ENCODE results near the gene TRIM24.

TRIM24 gene

DNA sequence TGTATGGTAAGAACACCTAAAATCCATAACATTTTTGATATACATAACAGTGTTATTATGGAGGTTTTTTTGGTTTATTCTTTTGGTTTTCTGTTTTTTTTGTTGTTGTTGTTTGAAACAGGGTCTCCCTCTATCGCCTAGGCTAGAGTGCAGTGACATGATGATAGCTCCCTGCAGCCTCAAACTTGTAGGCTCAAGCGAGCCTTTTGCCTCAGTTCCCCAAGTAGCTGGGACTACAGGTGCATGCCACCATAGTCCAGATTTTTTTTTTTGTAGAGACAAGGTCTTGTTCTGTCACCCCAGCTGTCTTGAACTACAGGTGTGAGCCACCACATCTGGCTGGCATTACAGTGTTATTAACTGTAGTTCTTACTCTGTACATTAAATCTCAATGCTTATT, 83.7 kb downstream of the TRIM24 start:
- TF ChIP-seq, protein P1, sequence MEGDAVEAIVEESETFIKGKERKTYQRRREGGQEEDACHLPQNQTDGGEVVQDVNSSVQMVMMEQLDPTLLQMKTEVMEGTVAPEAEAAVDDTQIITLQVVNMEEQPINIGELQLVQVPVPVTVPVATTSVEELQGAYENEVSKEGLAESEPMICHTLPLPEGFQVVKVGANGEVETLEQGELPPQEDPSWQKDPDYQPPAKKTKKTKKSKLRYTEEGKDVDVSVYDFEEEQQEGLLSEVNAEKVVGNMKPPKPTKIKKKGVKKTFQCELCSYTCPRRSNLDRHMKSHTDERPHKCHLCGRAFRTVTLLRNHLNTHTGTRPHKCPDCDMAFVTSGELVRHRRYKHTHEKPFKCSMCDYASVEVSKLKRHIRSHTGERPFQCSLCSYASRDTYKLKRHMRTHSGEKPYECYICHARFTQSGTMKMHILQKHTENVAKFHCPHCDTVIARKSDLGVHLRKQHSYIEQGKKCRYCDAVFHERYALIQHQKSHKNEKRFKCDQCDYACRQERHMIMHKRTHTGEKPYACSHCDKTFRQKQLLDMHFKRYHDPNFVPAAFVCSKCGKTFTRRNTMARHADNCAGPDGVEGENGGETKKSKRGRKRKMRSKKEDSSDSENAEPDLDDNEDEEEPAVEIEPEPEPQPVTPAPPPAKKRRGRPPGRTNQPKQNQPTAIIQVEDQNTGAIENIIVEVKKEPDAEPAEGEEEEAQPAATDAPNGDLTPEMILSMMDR (IDR thresholded peaks at IDR 0.05; ENCODE audit: insufficient read depth, low read length) = no peak
- TF ChIP-seq POLR2AphosphoS5 (IDR thresholded peaks at IDR 0.05; ENCODE audit: low read depth) = no peak
- TF ChIP-seq, protein P2, sequence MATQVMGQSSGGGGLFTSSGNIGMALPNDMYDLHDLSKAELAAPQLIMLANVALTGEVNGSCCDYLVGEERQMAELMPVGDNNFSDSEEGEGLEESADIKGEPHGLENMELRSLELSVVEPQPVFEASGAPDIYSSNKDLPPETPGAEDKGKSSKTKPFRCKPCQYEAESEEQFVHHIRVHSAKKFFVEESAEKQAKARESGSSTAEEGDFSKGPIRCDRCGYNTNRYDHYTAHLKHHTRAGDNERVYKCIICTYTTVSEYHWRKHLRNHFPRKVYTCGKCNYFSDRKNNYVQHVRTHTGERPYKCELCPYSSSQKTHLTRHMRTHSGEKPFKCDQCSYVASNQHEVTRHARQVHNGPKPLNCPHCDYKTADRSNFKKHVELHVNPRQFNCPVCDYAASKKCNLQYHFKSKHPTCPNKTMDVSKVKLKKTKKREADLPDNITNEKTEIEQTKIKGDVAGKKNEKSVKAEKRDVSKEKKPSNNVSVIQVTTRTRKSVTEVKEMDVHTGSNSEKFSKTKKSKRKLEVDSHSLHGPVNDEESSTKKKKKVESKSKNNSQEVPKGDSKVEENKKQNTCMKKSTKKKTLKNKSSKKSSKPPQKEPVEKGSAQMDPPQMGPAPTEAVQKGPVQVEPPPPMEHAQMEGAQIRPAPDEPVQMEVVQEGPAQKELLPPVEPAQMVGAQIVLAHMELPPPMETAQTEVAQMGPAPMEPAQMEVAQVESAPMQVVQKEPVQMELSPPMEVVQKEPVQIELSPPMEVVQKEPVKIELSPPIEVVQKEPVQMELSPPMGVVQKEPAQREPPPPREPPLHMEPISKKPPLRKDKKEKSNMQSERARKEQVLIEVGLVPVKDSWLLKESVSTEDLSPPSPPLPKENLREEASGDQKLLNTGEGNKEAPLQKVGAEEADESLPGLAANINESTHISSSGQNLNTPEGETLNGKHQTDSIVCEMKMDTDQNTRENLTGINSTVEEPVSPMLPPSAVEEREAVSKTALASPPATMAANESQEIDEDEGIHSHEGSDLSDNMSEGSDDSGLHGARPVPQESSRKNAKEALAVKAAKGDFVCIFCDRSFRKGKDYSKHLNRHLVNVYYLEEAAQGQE (IDR thresholded peaks at IDR 0.05; ENCODE audit: insufficient replicate concordance, low read depth) = no peak
- TF ChIP-seq SPI1 (IDR thresholded peaks at IDR 0.05; ENCODE audit: borderline replicate concordance, low read depth) = no peak
- TF ChIP-seq GABPA (IDR thresholded peaks at IDR 0.05; ENCODE audit: low read depth) = no peak
- no peaks in the 10 kb centered on the region for H3K27me3 ChIP-seq (ENCODE audit: insufficient read depth, poor library complexity, severe bottlenecking)
- no peak overlapping the region for H3K4me3 ChIP-seq (replicated peaks; ENCODE audit: insufficient read depth, low read length)
- no peak overlapping the region for H3K27ac ChIP-seq (replicated peaks)
- DNase-seq (ENCODE audit: low read depth in 1 of 2, low spot score in 1 of 2) = no peak

DNA sequence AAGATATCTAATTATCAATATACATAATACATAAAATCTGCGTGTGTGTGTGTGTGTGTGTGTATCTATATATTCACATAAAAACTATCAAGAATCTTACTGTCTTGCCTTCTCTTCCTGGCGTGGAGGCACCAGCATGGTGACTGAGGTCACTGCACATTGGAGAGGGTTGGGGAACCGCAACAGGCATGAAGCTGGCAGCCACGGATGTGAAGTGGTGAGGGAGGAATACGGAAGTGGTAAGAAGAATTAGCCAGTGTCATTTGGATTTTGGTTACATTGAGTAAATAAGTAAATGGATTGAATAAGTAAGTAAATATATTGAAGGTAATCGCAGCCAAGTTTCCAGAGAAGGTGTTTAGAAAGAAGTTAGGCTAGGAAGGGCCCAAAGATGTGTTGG, 85.1 kb downstream of the TRIM24 start:
- Histone ChIP-seq H3K4me3 (replicated peaks; ENCODE audit: insufficient read depth, low read length) (no peak overlapping the region), H3K27ac (replicated peaks) (no peak overlapping the region), H3K27me3 (ENCODE audit: insufficient read depth, poor library complexity, severe bottlenecking) (no peaks in the 10 kb centered on the region)
- TF ChIP-seq GABPA (IDR thresholded peaks at IDR 0.05; ENCODE audit: low read depth) (no peak), SPI1 (IDR thresholded peaks at IDR 0.05; ENCODE audit: borderline replicate concordance, low read depth) (no peak)
- TF ChIP-seq, protein P2 (IDR thresholded peaks at IDR 0.05; ENCODE audit: insufficient replicate concordance, low read depth) = no peak
- no peak for DNase-seq (ENCODE audit: low read depth in 1 of 2, low spot score in 1 of 2)

DNA sequence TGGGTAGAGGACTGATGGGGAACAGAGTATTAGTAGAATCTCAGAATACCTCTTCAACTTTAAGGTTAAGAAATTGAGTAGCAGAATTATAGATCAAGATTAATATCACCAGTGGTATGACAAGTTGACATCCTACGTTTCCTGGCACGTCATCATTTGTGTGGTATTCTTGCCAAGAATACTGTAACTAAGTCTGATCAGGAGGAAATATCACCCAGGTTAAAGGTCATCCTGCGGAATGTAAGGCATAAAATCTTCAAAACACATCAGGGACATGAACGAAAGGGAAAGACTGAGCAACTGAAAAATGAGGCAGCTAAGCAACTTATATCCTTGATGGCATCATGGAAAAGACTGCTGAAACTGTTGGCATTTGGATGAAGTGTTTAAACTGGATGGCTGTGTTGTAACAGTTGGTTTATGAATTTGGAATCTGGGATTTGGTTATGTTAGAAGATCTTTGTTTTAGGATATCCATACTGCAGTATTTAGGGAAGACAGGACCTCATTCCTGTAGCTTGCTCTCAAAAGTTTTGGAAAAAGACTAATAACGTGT, 86.1 kb downstream of the TRIM24 start:
- H3K27me3 ChIP-seq (ENCODE audit: insufficient read depth, poor library complexity, severe bottlenecking) = no peaks in the 10 kb centered on the region
- H3K27ac ChIP-seq (replicated peaks) = no peak overlapping the region
- DNase-seq (ENCODE audit: low read depth in 1 of 2, low spot score in 1 of 2) = no peak
- no peak overlapping the region for H3K4me3 ChIP-seq (replicated peaks; ENCODE audit: insufficient read depth, low read length)
- TF ChIP-seq, protein P1 (IDR thresholded peaks at IDR 0.05; ENCODE audit: insufficient read depth, low read length) = no peak
- TF ChIP-seq, protein P2 (IDR thresholded peaks at IDR 0.05; ENCODE audit: insufficient replicate concordance, low read depth) = no peak
- no peak for TF ChIP-seq SPI1 (IDR thresholded peaks at IDR 0.05; ENCODE audit: borderline replicate concordance, low read depth)
- TF ChIP-seq POLR2AphosphoS5 (IDR thresholded peaks at IDR 0.05; ENCODE audit: low read depth) = no peak
- no peak for TF ChIP-seq GABPA (IDR thresholded peaks at IDR 0.05; ENCODE audit: low read depth)
